Endodermal cell (in vitro differentiated cells): ENCODE results near the gene SFXN5. TPM values are rescaled to one million over a fixed set of nuclear protein-coding genes. Genes with fewer than 3 reads are reported as not detected.

Experiments used
- DNase-seq: peaks from one replicate; pipeline ENCODE4 v3.0.0-alpha.2; 2017
- H3K27ac ChIP-seq: 2 replicates; pipeline ENCODE4 v1.5.1; 2013; ENCODE audit warnings: mild to moderate bottlenecking, low read depth, low read length, moderate library complexity
- H3K27me3 ChIP-seq: 2 replicates; pipeline ENCODE4 v1.6.1; 2013; ENCODE audit warnings: mild to moderate bottlenecking, low read length, moderate library complexity; ENCODE audit not compliant: insufficient read depth, control insufficient read depth, poor library complexity, severe bottlenecking
- H3K36me3 ChIP-seq: 2 replicates; pipeline ENCODE4 v1.7.0; 2013; ENCODE audit warnings: mild to moderate bottlenecking, low read length, moderate library complexity; ENCODE audit not compliant: control insufficient read depth, insufficient read depth
- H3K4me1 ChIP-seq: one replicate; pipeline ENCODE4 v1.7.0; 2013; ENCODE audit warnings: low read length; ENCODE audit not compliant: control insufficient read depth, insufficient read depth
- H3K4me3 ChIP-seq: 2 replicates; pipeline ENCODE4 v1.5.1; 2013; ENCODE audit warnings: mild to moderate bottlenecking, low read length, moderate library complexity
- H3K9ac ChIP-seq: 2 replicates; pipeline ENCODE4 v1.6.1; 2013; ENCODE audit warnings: mild to moderate bottlenecking, low read length, moderate library complexity; ENCODE audit not compliant: poor library complexity, severe bottlenecking; ENCODE audit errors: extremely low read depth
- H3K9me3 ChIP-seq: 2 replicates; pipeline ENCODE4 v1.6.1; 2013; ENCODE audit warnings: mild to moderate bottlenecking, low read length, moderate library complexity; ENCODE audit not compliant: control insufficient read depth
- H3K27ac Mint-ChIP-seq: 2 replicates; pipeline ENCODE4 v1.8.0; 2020; ENCODE audit warnings: mixed read lengths
- H3K27me3 Mint-ChIP-seq: 2 replicates; pipeline ENCODE4 v1.8.0; 2021; ENCODE audit warnings: mild to moderate bottlenecking, mixed read lengths; ENCODE audit not compliant: insufficient read depth
- H3K36me3 Mint-ChIP-seq: 2 replicates; pipeline ENCODE4 v1.8.0; 2020; ENCODE audit warnings: low read depth, mixed read lengths
- H3K4me1 Mint-ChIP-seq: 2 replicates; pipeline ENCODE4 v1.8.0; 2020; ENCODE audit warnings: mixed read lengths
- H3K4me3 Mint-ChIP-seq: 2 replicates; pipeline ENCODE4 v1.8.0; 2020; ENCODE audit warnings: mild to moderate bottlenecking, moderate library complexity, mixed read lengths
- H3K9me3 Mint-ChIP-seq: 2 replicates; pipeline ENCODE4 v1.8.0; 2020; ENCODE audit warnings: mild to moderate bottlenecking, mixed read lengths
- CTCF ChIP-seq: fragments of 200-600 bp; sonication (generic); conservative IDR thresholded peaks from 2 replicates; pipeline ENCODE4 v1.5.0; 2021; ENCODE audit warnings: antibody characterized with exemption, mild to moderate bottlenecking
- WGBS, 2 experiments: methylation state at CpG; one replicate each; pipeline versions ENCODE4 v1.1.5 to v1.1.7; 2013; ENCODE audit warnings: missing lambda C conversion rate in 2 of 2, mixed read lengths in 1 of 2; ENCODE audit not compliant: insufficient coverage in 1 of 2, insufficient read length in 1 of 2; 5-methylcytosine and 5-hydroxymethylcytosine counted together
- total RNA-seq, 2 donors: library from RNA; stranded (reverse); fragmentation: NEBNext Ultra II Directional in 1 of 2; extraction: Animal tissue kit (Norgen Biotek cat#: 25700) in 1 of 2; gene quantifications; 2 replicates in 1 of 2; 3 replicates in 1 of 2; pipeline ENCODE4 v1.2.1, GENCODE V29; 2021

The SFXN5 gene
- total RNA-seq, 2 donors from 2014 or later = 30.7 to 32.8 TPM

- Mint-ChIP-seq H3K27me3 (peaks cover 44% of the 10 kb centered on the region), H3K4me3 (no peak overlapping the region), H3K9me3 (no peaks in the 10 kb centered on the region), H3K36me3 (no peaks in the 10 kb centered on the region), H3K27ac (no peak overlapping the region), H3K4me1 (peaks cover 10% of the 10 kb centered on the region)
- TF ChIP-seq CTCF = no peak
- no peak overlapping the region for H3K4me3 ChIP-seq
- 92 to 94% methylated on average over 12 to 15 of the region's 15 CpGs for WGBS, 2 experiments
- DNase-seq = no peak
- H3K4me1 ChIP-seq = no peaks in the 10 kb centered on the region
- no peak overlapping the region for H3K27ac ChIP-seq
- peaks cover 17% of the 10 kb centered on the region for H3K27me3 ChIP-seq
- no peaks in the 10 kb centered on the region for H3K9me3 ChIP-seq
- no peaks in the 10 kb centered on the region for H3K36me3 ChIP-seq
- no peak overlapping the region for H3K9ac ChIP-seq
These were observed 134.2 kb downstream of the SFXN5 start for GRCh38 chr2:72937356-72937669.

GRCh38 chr2:72936660-72937355, 134.7 kb downstream of the SFXN5 start:
- Histone ChIP-seq H3K27ac (no peak overlapping the region), H3K9ac (no peak overlapping the region), H3K9me3 (no peaks in the 10 kb centered on the region), H3K27me3 (peaks cover 22% of the 10 kb centered on the region), H3K4me3 (no peak overlapping the region), H3K36me3 (no peaks in the 10 kb centered on the region), H3K4me1 (no peaks in the 10 kb centered on the region)
- no peak for TF ChIP-seq CTCF
- Mint-ChIP-seq H3K4me3 (no peak overlapping the region), H3K36me3 (no peaks in the 10 kb centered on the region), H3K27ac (no peak overlapping the region), H3K9me3 (no peaks in the 10 kb centered on the region), H3K27me3 (peaks cover 49% of the 10 kb centered on the region), H3K4me1 (peaks cover 10% of the 10 kb centered on the region)
- 85 to 87% methylated on average over 11 to 19 of the region's 19 CpGs for WGBS, 2 experiments
- DNase-seq = no peak

- no peak for DNase-seq
- Mint-ChIP-seq H3K4me1 (peaks cover 3% of the 10 kb centered on the region), H3K27me3 (peaks cover 52% of the 10 kb centered on the region), H3K9me3 (no peaks in the 10 kb centered on the region), H3K27ac (no peak overlapping the region), H3K4me3 (no peak overlapping the region), H3K36me3 (no peaks in the 10 kb centered on the region)
- no peaks in the 10 kb centered on the region for H3K36me3 ChIP-seq
- H3K27ac ChIP-seq = no peak overlapping the region
- no peaks in the 10 kb centered on the region for H3K9me3 ChIP-seq
- 94% methylated on average over 2 of the region's 2 CpGs; no CpG with 5 or more reads in 1 of the 2 experiments for WGBS, 2 experiments
- no peak overlapping the region for H3K4me3 ChIP-seq
- H3K27me3 ChIP-seq = peaks cover 34% of the 10 kb centered on the region
- no peak for TF ChIP-seq CTCF
- H3K9ac ChIP-seq = no peak overlapping the region
- no peaks in the 10 kb centered on the region for H3K4me1 ChIP-seq
These were observed 135.9 kb downstream of the SFXN5 start for GRCh38 chr2:72935611-72935957.
